22Rv1 (cell line): ENCODE results near the gene PALM2AKAP2.

Experiments
- H3K27ac ChIP-seq: fragments of 450-650 bp; 2 replicates; pipeline ENCODE4 v1.5.1; 2017
- CTCF ChIP-seq: fragments of 450-650 bp; IDR thresholded peaks from 2 replicates; pipeline ENCODE4 v1.5.1; 2017; ENCODE audit warnings: mild to moderate bottlenecking
- ZFX ChIP-seq: fragments of 450-650 bp; IDR thresholded peaks from 2 replicates; pipeline ENCODE4 v1.6.1; 2017; ENCODE audit warnings: antibody characterized with exemption, borderline replicate concordance

The PALM2AKAP2 gene

GRCh38 chr9:109781541-109782197, 1.7 kb downstream of the PALM2AKAP2 start:
- no peak overlapping the region for H3K27ac ChIP-seq
- TF ChIP-seq ZFX = no peak
- TF ChIP-seq CTCF = no peak

- no peak overlapping the region for H3K27ac ChIP-seq
- TF ChIP-seq CTCF (no peak), ZFX (no peak)
Observed at GRCh38 chr9:109787735-109788134, 7.7 kb downstream of the PALM2AKAP2 start.

GRCh38 chr9:109789556-109789955, 9.6 kb downstream of the PALM2AKAP2 start:
- TF ChIP-seq ZFX (no peak), CTCF (no peak)

GRCh38 chr9:109789971-109790370, 10.0 kb downstream of the PALM2AKAP2 start:
- no peak for TF ChIP-seq CTCF
- no peak for TF ChIP-seq ZFX
- no peak overlapping the region for H3K27ac ChIP-seq

More at GRCh38 chr9:109789556-109789955, 9.6 kb downstream of the PALM2AKAP2 start:
- no peak overlapping the region for H3K27ac ChIP-seq

- no peak overlapping the region for H3K27ac ChIP-seq
- no peak for TF ChIP-seq CTCF
- TF ChIP-seq ZFX = no peak
Observed at GRCh38 chr9:109791003-109791677, 11.1 kb downstream of the PALM2AKAP2 start.

GRCh38 chr9:109791747-109792146, 11.7 kb downstream of the PALM2AKAP2 start:
- TF ChIP-seq CTCF (no peak), ZFX (no peak)
- no peak overlapping the region for H3K27ac ChIP-seq

GRCh38 chr9:109792951-109793546, 13.1 kb downstream of the PALM2AKAP2 start:
- no peak for TF ChIP-seq CTCF
- TF ChIP-seq ZFX = no peak
- no peak overlapping the region for H3K27ac ChIP-seq
